Neural cell (in vitro differentiated cells): ENCODE measurements around the gene BCAN. TPM values are rescaled to one million over a fixed set of nuclear protein-coding genes. Genes with fewer than 3 reads are reported as not detected.

Experiments
- polyA plus RNA-seq: library from polyadenylated mRNA; depleted of rRNA; stranded (reverse); fragments of >200 nt; gene quantifications from 2 replicates; pipeline ENCODE4 v1.2.3, GENCODE V29; 2014

Gene BCAN
- polyA plus RNA-seq, 1 donor from 2014 or later: not detected

Other genes with a start within 250 kb of the BCAN start
- 4.7 and 5.2 TPM in 2 replicates for gene MEF2D, start 141.3 kb upstream of the BCAN start, polyA plus RNA-seq
- gene IQGAP3, start 69.6 kb upstream of the BCAN start, polyA plus RNA-seq: 0.32 TPM in 1 of 2 replicates, not detected in the other
- gene TTC24, start 62.4 kb upstream of the BCAN start, polyA plus RNA-seq: not detected in 2 replicates
- 95.7 and 111 TPM in 2 replicates for gene NAXE, start 50.3 kb upstream of the BCAN start, polyA plus RNA-seq
- gene GPATCH4, start 40.6 kb upstream of the BCAN start, polyA plus RNA-seq: 1.3 and 3.9 TPM in 2 replicates
- 22.9 and 24.6 TPM in 2 replicates for gene HAPLN2, start 22.7 kb upstream of the BCAN start, polyA plus RNA-seq
- gene NES, start 35.3 kb downstream of the BCAN start, polyA plus RNA-seq: 9.9 and 13.7 TPM in 2 replicates
- gene CRABP2, start 63.5 kb downstream of the BCAN start, polyA plus RNA-seq: 3.4 and 7.7 TPM in 2 replicates
- gene METTL25B, start 86.4 kb downstream of the BCAN start, polyA plus RNA-seq: 11.9 and 13.1 TPM in 2 replicates
- gene ISG20L2, start 86.6 kb downstream of the BCAN start, polyA plus RNA-seq: 8.5 and 13.1 TPM in 2 replicates
- 34.4 and 56.5 TPM in 2 replicates for gene MRPL24, start 99.0 kb downstream of the BCAN start, polyA plus RNA-seq
- 138 and 146 TPM in 2 replicates for gene HDGF, start 109.6 kb downstream of the BCAN start, polyA plus RNA-seq
- 17.5 and 23.3 TPM in 2 replicates for gene PRCC, start 125.4 kb downstream of the BCAN start, polyA plus RNA-seq
- gene SH2D2A, start 174.7 kb downstream of the BCAN start, polyA plus RNA-seq: not detected in 2 replicates
- gene INSRR, start 217.0 kb downstream of the BCAN start, polyA plus RNA-seq: 2.7 and 3.0 TPM in 2 replicates
- gene NTRK1, start 218.7 kb downstream of the BCAN start, polyA plus RNA-seq: 4.9 and 7.7 TPM in 2 replicates